K562 (cell line): ENCODE data around the gene MARK2. TPM values are rescaled to one million over a fixed set of nuclear protein-coding genes. Genes with fewer than 3 reads are reported as not detected.

Experiments
- ARID1B ChIP-seq: fragments of 450-650 bp; IDR thresholded peaks from 2 replicates; pipeline ENCODE4 v1.6.1; 2016; ENCODE audit warnings: antibody characterized with exemption, mild to moderate bottlenecking, inconsistent platforms
- CTBP1 ChIP-seq: fragments of 450-650 bp; IDR thresholded peaks from 2 replicates; pipeline ENCODE4 v1.6.1; 2016; ENCODE audit warnings: borderline replicate concordance
- FOSL1 ChIP-seq: fragments of 200-800 bp; sonication (Bioruptor generic); conservative IDR thresholded peaks from 2 replicates; pipeline ENCODE4 v1.6.1; 2016; ENCODE audit warnings: missing genetic modification characterization, missing compliant biosample characterization
- FOXM1 ChIP-seq, 2 experiments: fragments of 450-650 bp in 1 of 2; sonication (generic) in 1 of 2; formaldehyde crosslinking in 1 of 2; IDR thresholded peaks; 2 replicates each; pipeline versions ENCODE4 v1.6.1 to v1.9.0; 2017 to 2022; ENCODE audit warnings: low read depth in 2 of 2, mild to moderate bottlenecking in 2 of 2, missing genetic modification reagents in 1 of 2, moderate library complexity in 1 of 2
- HSF4 ChIP-seq: fragments of 250-450 bp; sonication (Bioruptor Pico); IDR thresholded peaks from 2 replicates; pipeline ENCODE4 v2.1.2; 2022; ENCODE audit warnings: mild to moderate bottlenecking, moderate library complexity, borderline replicate concordance
- MEIS2 ChIP-seq: fragments of 450-650 bp; IDR thresholded peaks from 2 replicates; pipeline ENCODE4 v1.6.1; 2014; ENCODE audit warnings: mild to moderate bottlenecking; ENCODE audit not compliant: partially characterized antibody
- MTA2 ChIP-seq: fragments of 450-650 bp; IDR thresholded peaks from 2 replicates; pipeline ENCODE4 v1.6.1; 2016; ENCODE audit warnings: low read depth
- MYNN ChIP-seq, 2 experiments: sonication (generic); formaldehyde crosslinking in 1 of 2; IDR thresholded peaks; 2 replicates each; pipeline versions ENCODE4 v1.5.0 to v1.6.1; 2016 to 2020; ENCODE audit warnings: antibody characterized with exemption in 1 of 2, missing genetic modification reagents in 1 of 2
- NONO ChIP-seq, 2 experiments: fragments of 200-400 bp in 1 of 2; fragments of 450-650 bp in 1 of 2; formaldehyde crosslinking in 1 of 2; IDR thresholded peaks; 2 replicates each; pipeline ENCODE4 v1.6.1; 2017; ENCODE audit warnings: low read depth in 2 of 2, mild to moderate bottlenecking in 2 of 2, moderate library complexity in 2 of 2, low read length in 1 of 2
- PHTF2 ChIP-seq: fragments of 250-450 bp; sonication (Bioruptor Pico); IDR thresholded peaks from 2 replicates; pipeline ENCODE4 v1.5.0; 2021; ENCODE audit warnings: mild to moderate bottlenecking
- RFX5 ChIP-seq: IDR thresholded peaks from 2 replicates; pipeline ENCODE4 v1.6.1; 2011; ENCODE audit warnings: low read depth, mild to moderate bottlenecking, improper control_type of control experiment, low read length
- SMAD3 ChIP-seq: fragments of 450-650 bp; formaldehyde crosslinking; conservative IDR thresholded peaks from 2 replicates; pipeline ENCODE4 v1.4.0; 2020; ENCODE audit warnings: mild to moderate bottlenecking
- SP1 ChIP-seq: sonication (generic); formaldehyde crosslinking; IDR thresholded peaks from 2 replicates; pipeline ENCODE4 v1.8.1; 2022; ENCODE audit warnings: mild to moderate bottlenecking, missing genetic modification reagents
- TARDBP ChIP-seq: fragments of 450-650 bp; IDR thresholded peaks from 2 replicates; pipeline ENCODE4 v1.6.1; 2016
- ZFP36 ChIP-seq: fragments of 150-350 bp; IDR thresholded peaks from 2 replicates; pipeline ENCODE4 v1.6.1; 2018; ENCODE audit warnings: low read length, low read depth; ENCODE audit not compliant: partially characterized antibody
- ZNF263 ChIP-seq: sonication (generic); formaldehyde crosslinking; IDR thresholded peaks from 2 replicates; pipeline ENCODE4 v1.8.0; 2022; ENCODE audit warnings: mild to moderate bottlenecking, missing genetic modification reagents, borderline replicate concordance
- ZNF395 ChIP-seq: fragments of 200-800 bp; sonication (Bioruptor generic); IDR thresholded peaks from 2 replicates; pipeline ENCODE4 v1.6.1; 2017; ENCODE audit warnings: missing genetic modification characterization, missing compliant biosample characterization
- ZNF518B ChIP-seq: fragments of 250-450 bp; sonication (Bioruptor Pico); IDR thresholded peaks from 2 replicates; pipeline ENCODE4 v1.5.0; 2021; ENCODE audit warnings: mild to moderate bottlenecking, moderate library complexity
- ZNF644 ChIP-seq: fragments of 200-800 bp; sonication (Bioruptor generic); IDR thresholded peaks from 2 replicates; pipeline ENCODE4 v1.6.1; 2016; ENCODE audit warnings: low read depth, missing genetic modification characterization, missing compliant biosample characterization
- polyA plus RNA-seq, 8 experiments: library from polyadenylated mRNA; depleted of rRNA in 4 of 8; stranded (reverse) in 5 of 8; unstranded in 3 of 8; fragments of >200 nt; fragmentation: Nextera tagmentation in 2 of 8; fragmentation: Illumina TruSeq in 1 of 8; extraction: Ambion mirVana in 2 of 8; extraction: Trizol in 1 of 8; gene quantifications; 2 replicates each; pipeline versions ENCODE4 v1.2.1 to v1.2.3, GENCODE V29; 2011 to 2014; ENCODE audit warnings: inconsistent platforms in 1 of 8, missing spikeins in 1 of 8
- total RNA-seq, 7 experiments: library from RNA; depleted of rRNA in 6 of 7; stranded (reverse); fragments of >200 nt in 6 of 7; fragmentation: Illumina TruSeq in 2 of 7; extraction: Trizol in 2 of 7; gene quantifications; 2 replicates each; pipeline versions ENCODE4 v1.2.1 to v1.2.3, GENCODE V29; 2011 to 2021; ENCODE audit warnings: low replicate concordance in 1 of 7
- TF ChIP-seq, protein P1 (sequence below): sonication (generic); formaldehyde crosslinking; IDR thresholded peaks from 2 replicates; pipeline ENCODE4 v1.8.1; 2023; ENCODE audit warnings: mild to moderate bottlenecking, missing genetic modification reagents

The MARK2 gene
- total and polyA plus RNA-seq, 9 of the 15 experiments (the other 6 are each of a cell fraction or from before 2014, with no cell fraction given), result 0.32 to 43.5 (median 15.1) TPM

DNA sequence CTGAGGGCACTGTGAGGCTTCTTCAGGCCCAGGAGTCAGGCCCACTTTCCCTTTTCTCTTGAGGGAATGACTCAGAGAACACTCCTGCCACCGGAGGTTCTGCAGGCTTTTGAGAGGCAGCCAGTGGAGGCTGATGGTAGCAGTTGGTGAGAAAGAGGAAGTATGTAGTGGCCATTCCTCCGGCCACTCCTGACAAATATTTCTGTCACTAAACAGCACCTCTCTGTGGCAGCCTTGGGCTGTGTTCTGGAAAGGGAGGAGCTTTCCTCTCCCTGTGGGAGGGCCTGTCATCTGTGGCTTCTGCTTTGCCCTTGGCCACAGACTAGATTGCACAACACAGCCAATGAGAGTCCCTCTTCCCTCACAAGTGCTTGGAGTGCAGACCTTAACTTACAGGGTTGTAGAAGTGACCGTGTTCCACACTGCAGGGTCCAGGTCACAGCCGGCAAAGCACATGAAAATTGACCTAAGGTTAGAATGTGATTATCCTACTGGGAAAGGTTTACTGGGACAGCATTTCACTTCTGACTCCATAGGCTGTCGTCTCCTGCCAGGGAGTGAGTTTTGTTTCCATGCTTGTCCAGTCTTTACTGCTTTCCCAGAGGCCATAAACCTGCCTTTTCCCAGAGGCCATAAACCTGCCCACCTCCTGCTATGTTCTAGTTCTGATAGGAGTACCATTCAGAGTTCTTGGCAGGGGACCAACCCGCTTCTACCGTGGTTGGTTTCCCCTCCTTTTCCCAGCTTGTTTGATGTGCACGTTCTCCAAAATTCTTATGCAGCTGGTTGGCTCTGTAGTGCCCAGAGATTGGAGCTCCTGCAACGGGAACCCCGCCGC is 33.3 kb downstream of the MARK2 start (continued):
- TF ChIP-seq NONO (IDR thresholded peaks at IDR 0.05; ENCODE audit: low read depth in 2 of 2, low read length in 1 of 2) (0 out of 4 replicates have a peak, but pooled peaks of 1 of the 2 experiments have one; percentile 45), TARDBP (peak; percentile 82; the same call in 1 of the 2 replicates), MEIS2 (peak; percentile 83), PHTF2 (CRISPR knock-in tag) (no peak), ZFP36 (no peak), SP1 (CRISPR knock-in tag) (peak; percentile 89), ZNF263 (CRISPR knock-in tag) (no peak), ZNF518B (no peak), MYNN (IDR thresholded peaks at IDR 0.05) (peak; percentile 21; the same call in 1 of the 2 replicates), MYNN (CRISPR knock-in tag; IDR thresholded peaks at IDR 0.05) (no peak), CTBP1 (peak; percentile 91), FOXM1 (IDR thresholded peaks at IDR 0.05; ENCODE audit: low read depth) (peak; percentile 38; the same call in 1 of the 2 replicates), FOXM1 (CRISPR knock-in tag; IDR thresholded peaks at IDR 0.05; ENCODE audit: low read depth) (no peak), HSF4 (CRISPR knock-in tag) (no peak), ARID1B (peak; percentile 64), MTA2 (0 out of 2 replicates have a peak, but pooled peaks have one; percentile 26), ZNF644 (tag) (no peak), SMAD3 (CRISPR knock-in tag) (no peak), ZNF395 (CRISPR knock-in tag) (0 out of 2 replicates have a peak, but pooled peaks have one; percentile 28), RFX5 (0 out of 2 replicates have a peak, but pooled peaks have one; percentile 15), FOSL1 (peak; percentile 87)
- TF ChIP-seq, protein P1, sequence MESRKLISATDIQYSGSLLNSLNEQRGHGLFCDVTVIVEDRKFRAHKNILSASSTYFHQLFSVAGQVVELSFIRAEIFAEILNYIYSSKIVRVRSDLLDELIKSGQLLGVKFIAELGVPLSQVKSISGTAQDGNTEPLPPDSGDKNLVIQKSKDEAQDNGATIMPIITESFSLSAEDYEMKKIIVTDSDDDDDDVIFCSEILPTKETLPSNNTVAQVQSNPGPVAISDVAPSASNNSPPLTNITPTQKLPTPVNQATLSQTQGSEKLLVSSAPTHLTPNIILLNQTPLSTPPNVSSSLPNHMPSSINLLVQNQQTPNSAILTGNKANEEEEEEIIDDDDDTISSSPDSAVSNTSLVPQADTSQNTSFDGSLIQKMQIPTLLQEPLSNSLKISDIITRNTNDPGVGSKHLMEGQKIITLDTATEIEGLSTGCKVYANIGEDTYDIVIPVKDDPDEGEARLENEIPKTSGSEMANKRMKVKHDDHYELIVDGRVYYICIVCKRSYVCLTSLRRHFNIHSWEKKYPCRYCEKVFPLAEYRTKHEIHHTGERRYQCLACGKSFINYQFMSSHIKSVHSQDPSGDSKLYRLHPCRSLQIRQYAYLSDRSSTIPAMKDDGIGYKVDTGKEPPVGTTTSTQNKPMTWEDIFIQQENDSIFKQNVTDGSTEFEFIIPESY (CRISPR knock-in tag), result peak; percentile 64; the same call in 1 of the 2 replicates
